Amygdala (tissue), 56 donors: ENCODE data around the gene TMEM150C.

Experiments
- DNase-seq, 56 donors: peaks; one replicate each; lab custom pipeline; 2025; lab: John Stamatoyannopoulos, UW

TMEM150C gene

DNA sequence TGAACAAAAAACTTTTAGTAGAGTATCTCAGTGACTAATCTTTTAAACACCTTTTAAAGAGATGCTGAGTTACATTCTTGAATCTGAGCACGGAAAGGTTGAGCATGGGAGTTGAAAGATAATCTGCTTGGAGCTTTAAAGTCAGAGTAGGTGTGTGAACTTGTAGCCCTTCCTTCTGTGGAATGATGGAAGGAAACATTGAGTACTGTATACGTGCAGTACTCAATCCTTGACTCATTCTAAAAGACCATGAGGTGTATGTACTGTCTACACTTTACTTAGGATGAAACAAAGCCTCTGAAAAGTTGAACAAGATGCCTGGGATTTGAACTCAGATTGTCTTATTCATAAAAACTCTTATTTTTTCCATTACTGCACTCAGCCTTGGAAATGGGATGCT, 128.0 kb downstream of the TMEM150C start:
- no peak for DNase-seq
